Measurements from ENCODE around the gene RHPN2. TPM values are rescaled to one million over a fixed set of nuclear protein-coding genes. Genes with fewer than 3 reads are reported as not detected.

RHPN2 gene
- polyA plus RNA-seq, 1 experiment = 4.8 TPM

GRCh38 chr19:33062902-33063301, 1.8 kb downstream of the RHPN2 start:
- DNase-seq (ENCODE audit: low read depth, low spot score) = no peak
- no peak for TF ChIP-seq CTCF (IDR thresholded peaks at IDR 0.05; ENCODE audit: low read depth, low read length)
- no peak overlapping the region for H3K27ac ChIP-seq (ENCODE audit: low read depth, low read length)
- no peak overlapping the region for H3K4me3 ChIP-seq (ENCODE audit: low read depth, low read length)
- ChIA-PET POLR2A (no interaction called here), CTCF (no interaction called here)
- no peaks in the 10 kb centered on the region; the same call in 1 of the 2 replicates for H3K9me3 ChIP-seq (ENCODE audit: control insufficient read depth, insufficient read depth, low read length)
- H3K27me3 ChIP-seq (ENCODE audit: control insufficient read depth, insufficient read depth, low read length) = peaks cover 12% of the 10 kb centered on the region

GRCh38 chr19:33060586-33060985, 4.1 kb downstream of the RHPN2 start:
- no peak for TF ChIP-seq CTCF (IDR thresholded peaks at IDR 0.05; ENCODE audit: low read depth, low read length)
- H3K9me3 ChIP-seq (ENCODE audit: control insufficient read depth, insufficient read depth, low read length) = no peaks in the 10 kb centered on the region; the same call in 1 of the 2 replicates
- H3K27ac ChIP-seq (ENCODE audit: low read depth, low read length) = no peak overlapping the region
- CTCF ChIA-PET = interaction anchor here (1.0 kb wide), 1 partner anchor 84 kb away, joined by 3 read pairs; no protein-coding TSS in a partner anchor
- no peak overlapping the region for H3K4me3 ChIP-seq (ENCODE audit: low read depth, low read length)
- peaks cover 12% of the 10 kb centered on the region for H3K27me3 ChIP-seq (ENCODE audit: control insufficient read depth, insufficient read depth, low read length)
- POLR2A ChIA-PET = no interaction called here
- DNase-seq (ENCODE audit: low read depth, low spot score) = no peak

- ChIA-PET POLR2A (no interaction called here), CTCF (interaction anchor here (0.5 to 0.8 kb wide), 2 partner anchors 25 to 89 kb away, joined by 3 to 8 read pairs; no protein-coding TSS in a partner anchor)
- no peak for DNase-seq (ENCODE audit: low read depth, low spot score)
- Histone ChIP-seq H3K9me3 (ENCODE audit: control insufficient read depth, insufficient read depth, low read length) (no peaks in the 10 kb centered on the region), H3K4me3 (ENCODE audit: low read depth, low read length) (no peak overlapping the region), H3K27ac (ENCODE audit: low read depth, low read length) (no peak overlapping the region), H3K27me3 (ENCODE audit: control insufficient read depth, insufficient read depth, low read length) (no peaks in the 10 kb centered on the region)
- no peak for TF ChIP-seq CTCF (IDR thresholded peaks at IDR 0.05; ENCODE audit: low read depth, low read length)
Observed at GRCh38 chr19:33055718-33056117, 9.0 kb downstream of the RHPN2 start.

- no peak overlapping the region for H3K27ac ChIP-seq (ENCODE audit: low read depth, low read length)
- H3K4me3 ChIP-seq (ENCODE audit: low read depth, low read length) = no peak overlapping the region
- ChIA-PET CTCF (no interaction called here), POLR2A (no interaction called here)
- no peaks in the 10 kb centered on the region for H3K9me3 ChIP-seq (ENCODE audit: control insufficient read depth, insufficient read depth, low read length)
- no peaks in the 10 kb centered on the region for H3K27me3 ChIP-seq (ENCODE audit: control insufficient read depth, insufficient read depth, low read length)
- TF ChIP-seq CTCF (IDR thresholded peaks at IDR 0.05; ENCODE audit: low read depth, low read length) = no peak
- no peak for DNase-seq (ENCODE audit: low read depth, low spot score)
Observed at GRCh38 chr19:33054623-33055022, 10.1 kb downstream of the RHPN2 start.

- no peak for TF ChIP-seq CTCF (IDR thresholded peaks at IDR 0.05; ENCODE audit: low read depth, low read length)
- Histone ChIP-seq H3K27me3 (ENCODE audit: control insufficient read depth, insufficient read depth, low read length) (no peaks in the 10 kb centered on the region), H3K9me3 (ENCODE audit: control insufficient read depth, insufficient read depth, low read length) (no peaks in the 10 kb centered on the region), H3K27ac (ENCODE audit: low read depth, low read length) (no peak overlapping the region), H3K4me3 (ENCODE audit: low read depth, low read length) (no peak overlapping the region)
- CTCF ChIA-PET = interaction anchor here (0.5 kb wide), 1 partner anchor 13 kb away, joined by 4 read pairs; no protein-coding TSS in a partner anchor
- POLR2A ChIA-PET = no interaction called here
- no peak for DNase-seq (ENCODE audit: low read depth, low spot score)
Observed at GRCh38 chr19:33052352-33052972, 12.2 kb downstream of the RHPN2 start.

Data from AG04450 (cell line).